NCI-H82 treated with DMSO at 0.1 percent for 48 hours (cell line): ENCODE measurements around the gene CANX.
"Not testable (repeated sequence)": the region's sequence is repeated elsewhere in the genome, so short reads cannot be mapped to it uniquely, and the experiment has no call there.

Source experiments
- DNase-seq: peaks from one replicate; lab custom pipeline; 2025; ENCODE audit not compliant: unreplicated experiment; lab: John Stamatoyannopoulos, UW

The CANX gene

GRCh38 chr5:179698935-179699615 lies at the start of gene CANX:
CANX (plus strand) TSS chr5:179698967; CDS start chr5:179705682, 6,715 bp downstream.
- DNase-seq = no peak

GRCh38 chr5:179649166-179649703 lies 49.5 kb upstream of the CANX start:
- DNase-seq = not testable (repeated sequence)

GRCh38 chr5:179650245-179650644 lies 48.5 kb upstream of the CANX start:
- not testable (repeated sequence) for DNase-seq

GRCh38 chr5:179653135-179653534 lies 45.6 kb upstream of the CANX start:
- not testable (repeated sequence) for DNase-seq

- not testable (repeated sequence) for DNase-seq
These were observed 41.2 kb upstream of the CANX start for GRCh38 chr5:179657302-179658178.

- DNase-seq = not testable (repeated sequence)
These were observed 40.4 kb upstream of the CANX start for GRCh38 chr5:179658179-179658856.

GRCh38 chr5:179661647-179662046 lies 37.1 kb upstream of the CANX start:
- not testable (repeated sequence) for DNase-seq

- DNase-seq = no peak
These were observed 30.4 kb upstream of the CANX start for GRCh38 chr5:179668391-179668790.

- peak; percentile 71 for DNase-seq
These were observed 20.3 kb upstream of the CANX start for GRCh38 chr5:179678223-179679013.

- no peak for DNase-seq
These were observed 19.6 kb upstream of the CANX start for GRCh38 chr5:179679014-179679674.

GRCh38 chr5:179680014-179680779 lies 18.6 kb upstream of the CANX start:
- DNase-seq = no peak

- DNase-seq = no peak
These were observed 17.9 kb upstream of the CANX start, which contains the start of gene CBY3 for GRCh38 chr5:179680780-179681401. CBY3 (minus strand) TSS chr5:179681034; CDS start chr5:179680918, 116 bp downstream.

- not testable (repeated sequence) for DNase-seq
These were observed 9.6 kb upstream of the CANX start for GRCh38 chr5:179689212-179689611.

- no peak for DNase-seq
These were observed 4.2 kb upstream of the CANX start for GRCh38 chr5:179694561-179694960.

GRCh38 chr5:179696603-179697002 lies 2.2 kb upstream of the CANX start:
- no peak for DNase-seq

GRCh38 chr5:179697108-179697507 lies 1.7 kb upstream of the CANX start:
- DNase-seq = no peak

- not testable (repeated sequence) for DNase-seq
These were observed 1.2 kb upstream of the CANX start for GRCh38 chr5:179697543-179697942.
